DND-41 (cell line): Measurements from ENCODE around the gene BTG3.

Experiments
- CTCF ChIP-seq: IDR thresholded peaks from 2 replicates; pipeline ENCODE4 v1.5.1; 2012; ENCODE audit warnings: borderline replicate concordance, low read length, moderate library complexity, mild to moderate bottlenecking; ENCODE audit not compliant: poor library complexity, severe bottlenecking; ENCODE audit errors: extremely low read depth
- EZH2 ChIP-seq: IDR thresholded peaks from 3 replicates; pipeline ENCODE4 v1.6.1; 2012; ENCODE audit warnings: borderline replicate concordance, low read depth, mild to moderate bottlenecking, moderate library complexity, low read length, inconsistent platforms; ENCODE audit not compliant: severe bottlenecking

- TF ChIP-seq CTCF (no peak), EZH2 (no peak)
Measured at GRCh38 chr21:17552410-17552809, 60.3 kb downstream of the BTG3 start.
